ENCODE measurements around the gene CACNG5.
"Not testable (repeated sequence)": the region's sequence is repeated elsewhere in the genome, so short reads cannot be mapped to it uniquely, and the experiment has no call there.

CACNG5 gene

GRCh38 chr17:66855204-66855603 is 20.3 kb downstream of the CACNG5 start:
- peak; percentile 78 for DNase-seq

GRCh38 chr17:66858226-66859083 is 23.5 kb downstream of the CACNG5 start:
- DNase-seq: no peak

DNA sequence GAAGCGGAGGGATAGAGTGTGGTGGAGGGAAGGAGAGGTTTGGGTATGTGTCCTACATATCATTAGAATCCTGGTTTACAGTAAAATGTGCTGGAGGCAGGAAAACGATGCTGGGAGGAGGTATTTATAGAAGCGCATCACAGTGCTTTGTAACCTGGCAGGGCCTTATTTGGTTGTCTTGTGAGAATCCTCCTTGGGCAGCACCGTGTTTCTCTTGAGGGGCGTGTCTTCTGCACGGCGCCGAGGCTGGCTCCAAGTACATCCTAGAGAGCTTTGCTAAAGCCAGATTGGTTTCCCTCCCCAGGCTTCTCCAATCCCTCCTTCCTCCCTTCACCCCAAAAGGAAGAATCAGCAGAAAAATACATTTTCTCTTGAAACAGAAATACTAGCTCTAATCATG is 24.4 kb downstream of the CACNG5 start:
- no peak for DNase-seq

GRCh38 chr17:66860204-66860603 is 25.3 kb downstream of the CACNG5 start:
- DNase-seq: no peak

GRCh38 chr17:66863820-66864219 is 28.9 kb downstream of the CACNG5 start:
- no peak for DNase-seq

- no peak for DNase-seq
Measured at GRCh38 chr17:66865151-66865550, 30.2 kb downstream of the CACNG5 start.

- no peak for DNase-seq
Measured at GRCh38 chr17:66873962-66874361, 39.0 kb downstream of the CACNG5 start.

DNA sequence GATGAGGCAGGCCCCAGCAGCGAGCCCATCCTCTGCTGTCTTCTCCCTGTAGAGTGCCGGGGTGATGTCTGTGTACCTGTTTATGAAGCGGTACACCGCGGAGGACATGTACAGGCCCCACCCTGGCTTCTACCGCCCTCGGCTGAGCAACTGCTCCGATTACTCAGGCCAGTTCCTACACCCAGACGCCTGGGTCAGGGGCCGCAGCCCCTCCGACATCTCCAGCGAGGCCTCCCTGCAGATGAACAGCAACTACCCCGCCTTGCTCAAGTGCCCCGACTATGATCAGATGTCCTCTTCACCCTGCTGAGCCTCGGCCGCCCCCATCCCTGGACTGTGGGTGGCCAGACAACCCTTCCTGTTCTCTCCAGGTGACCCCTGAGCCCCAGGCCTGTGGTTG is 50.0 kb downstream of the CACNG5 start:
- no peak for DNase-seq

GRCh38 chr17:66885417-66885816 is 50.5 kb downstream of the CACNG5 start:
- no peak for DNase-seq

GRCh38 chr17:66889480-66890230 is 54.7 kb downstream of the CACNG5 start:
- DNase-seq: no peak

GRCh38 chr17:66892246-66892645 is 57.3 kb downstream of the CACNG5 start:
- DNase-seq: no peak

- DNase-seq: no peak
Measured at GRCh38 chr17:66893382-66893781, 58.5 kb downstream of the CACNG5 start.

GRCh38 chr17:66893863-66894262 is 58.9 kb downstream of the CACNG5 start:
- DNase-seq: no peak

- no peak for DNase-seq
Measured at GRCh38 chr17:66897141-66897540, 62.2 kb downstream of the CACNG5 start.

GRCh38 chr17:66898536-66898935 is 63.6 kb downstream of the CACNG5 start:
- DNase-seq: no peak

DNA sequence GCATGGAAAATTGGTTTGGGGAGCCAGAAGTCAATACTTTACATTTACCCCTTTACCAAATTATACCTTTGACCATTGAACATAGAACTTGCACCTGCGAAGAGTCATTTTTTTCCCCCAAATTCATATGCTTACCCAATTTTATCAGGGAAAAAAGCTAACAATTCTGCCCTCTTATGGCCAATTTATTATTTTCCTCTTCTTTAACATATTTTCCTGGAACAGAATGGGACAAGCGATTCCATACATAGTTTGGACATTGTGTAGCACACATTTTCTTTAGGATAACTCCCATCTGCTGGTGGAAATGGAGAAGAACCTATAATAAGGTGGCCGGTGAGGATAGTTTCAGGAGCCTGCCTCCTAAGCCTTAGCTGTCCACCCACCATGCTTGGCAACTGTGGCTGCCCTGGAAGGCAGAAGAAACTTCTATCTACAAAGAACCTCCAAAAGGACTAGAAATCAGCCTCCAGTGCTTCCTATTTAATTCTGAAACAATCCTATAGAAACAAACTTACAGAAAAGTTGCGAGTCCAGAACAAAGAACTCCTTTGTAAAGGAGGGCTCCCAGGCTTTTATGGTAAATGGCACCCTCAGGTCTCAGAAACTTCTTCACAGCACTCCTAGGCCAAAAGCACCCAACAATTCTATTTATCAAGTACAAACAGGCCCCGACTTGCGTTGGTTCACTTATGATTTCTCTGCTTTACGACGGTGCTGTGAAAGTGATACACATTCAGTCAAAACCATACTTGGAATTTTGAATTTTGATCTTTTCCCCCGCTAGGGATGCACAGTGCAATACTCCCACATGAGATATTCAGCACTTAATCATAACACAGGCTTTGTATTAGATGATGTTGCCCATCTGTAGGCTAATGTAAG is 65.5 kb downstream of the CACNG5 start:
- DNase-seq: no peak

DNA sequence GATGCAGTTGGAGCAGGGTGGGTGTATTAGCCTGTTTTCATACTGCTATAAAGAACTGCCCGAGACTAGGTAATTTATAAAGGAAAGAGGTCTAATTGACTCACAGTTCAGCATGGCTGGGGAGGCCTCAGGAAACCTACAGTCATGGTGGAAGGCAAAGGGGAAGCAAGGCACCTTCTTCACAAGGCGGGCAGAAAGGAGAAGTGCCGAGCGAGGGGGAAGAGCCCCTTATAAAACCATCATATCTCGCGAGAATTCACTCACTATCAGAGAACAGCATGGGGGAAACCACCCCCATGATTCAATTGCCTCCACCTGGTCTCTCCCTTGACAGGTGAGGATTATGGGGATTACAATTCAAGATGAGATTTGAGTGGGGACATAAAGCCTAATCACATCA is 68.4 kb downstream of the CACNG5 start:
- DNase-seq: not testable (repeated sequence)

GRCh38 chr17:66903781-66904180 is 68.9 kb downstream of the CACNG5 start:
- no peak for DNase-seq

GRCh38 chr17:66904760-66905624 is 70.1 kb downstream of the CACNG5 start:
- DNase-seq: no peak

- DNase-seq: peak; percentile 85
Measured at GRCh38 chr17:66906321-66907278, 71.7 kb downstream of the CACNG5 start.

DNA sequence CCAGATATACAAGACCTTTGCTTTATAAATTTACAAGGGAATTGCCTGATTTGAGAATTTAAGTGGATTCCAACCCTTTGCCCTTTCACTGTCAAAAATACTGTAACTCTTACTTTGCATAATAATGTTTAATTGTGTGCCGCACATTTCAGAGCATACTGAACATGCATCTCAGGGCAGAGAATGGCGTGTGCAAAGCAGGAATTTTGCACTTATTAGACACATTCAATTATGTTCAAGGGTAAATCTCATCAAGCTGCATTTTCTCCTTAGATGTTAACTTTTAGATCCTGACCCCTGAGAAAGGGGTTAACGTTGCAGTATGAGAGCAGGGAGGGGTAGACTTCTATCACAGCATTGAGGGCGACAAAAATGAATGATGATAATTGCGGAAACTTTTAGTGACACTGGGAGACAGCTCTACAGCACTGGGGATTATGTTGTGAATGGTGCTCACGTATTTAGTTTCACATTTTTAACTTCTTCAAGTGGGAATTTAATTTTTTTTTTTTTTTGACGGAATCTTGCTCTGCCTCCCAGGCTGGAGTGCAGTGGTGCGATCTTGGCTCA is 75.0 kb downstream of the CACNG5 start:
- DNase-seq: no peak

Measured in activated CD8-positive, alpha-beta memory T cell treated with anti-CD3 and anti-CD28 coated beads, Interleukin-2, amount 50 U/mL, for 48 hours (primary cell).